B cell (primary cell): ENCODE measurements around the gene MPP2. TPM values are rescaled to one million over a fixed set of nuclear protein-coding genes. Genes with fewer than 3 reads are reported as not detected.

ENCODE experiments used
- ATAC-seq: fragments of 200-7000 bp; cut with Tn5 transposase; one replicate; pipeline ENCODE4 v1.10.0; 2021; ENCODE audit warnings: low read depth, mild to moderate bottlenecking, moderate number of reproducible peaks, moderate library complexity
- CTCF ChIA-PET: fragments of 350-600 bp; sonication (Branson Sonifier 250); formaldehyde crosslinking; loops from one replicate; lab custom pipeline; 2021; ENCODE audit warnings: antibody characterized with exemption, inconsistent platforms; lab: Charles Lee
- POLR2A ChIA-PET: fragments of 350-600 bp; sonication (Branson Sonifier 250); formaldehyde crosslinking; loops from one replicate; lab custom pipeline; 2021; ENCODE audit warnings: antibody characterized with exemption; lab: Charles Lee
- DNase-seq: peaks from one replicate; pipeline ENCODE4 v3.0.0; 2013
- H2AFZ ChIP-seq: 2 replicates; pipeline ENCODE4 v1.6.1; 2012; ENCODE audit warnings: mild to moderate bottlenecking, low read depth, low read length; ENCODE audit not compliant: insufficient read depth, poor library complexity, severe bottlenecking
- H3K27ac ChIP-seq, 2 donors: 1 replicate in 1 of 2; 2 replicates in 1 of 2; pipeline ENCODE4 v1.5.1; 2012 to 2013; ENCODE audit warnings: low read length in 2 of 2, mild to moderate bottlenecking in 2 of 2, moderate library complexity in 1 of 2
- H3K27me3 ChIP-seq, 4 experiments: fragments of 200-600 bp in 1 of 4; sonication (generic) in 1 of 4; replicated peaks in 1 of 4; 1 replicate in 2 of 4; 2 replicates in 2 of 4; pipeline versions ENCODE4 v1.6.1 to v1.7.0; 2013 to 2016; ENCODE audit warnings: low read length in 3 of 4, mild to moderate bottlenecking in 2 of 4, mixed read lengths in 1 of 4, moderate library complexity in 1 of 4; ENCODE audit not compliant: insufficient read depth in 4 of 4, control insufficient read depth in 3 of 4; ENCODE audit errors: control extremely low read depth in 1 of 4
- H3K36me3 ChIP-seq, 2 experiments: replicated peaks in 1 of 2; 1 replicate in 1 of 2; 2 replicates in 1 of 2; pipeline versions ENCODE4 v1.6.1 to v1.7.1; 2013; ENCODE audit warnings: low read length in 1 of 2; ENCODE audit not compliant: insufficient read depth in 2 of 2, control insufficient read depth in 1 of 2; ENCODE audit errors: control extremely low read depth in 1 of 2, extremely low read depth in 1 of 2
- H3K4me1 ChIP-seq, 2 donors: fragments of 200-600 bp in 1 of 2; sonication (generic) in 1 of 2; 1 replicate in 1 of 2; 2 replicates in 1 of 2; pipeline versions ENCODE4 v1.5.1 to v1.6.1; 2013 to 2017; ENCODE audit warnings: low read length in 2 of 2; ENCODE audit not compliant: control insufficient read depth in 2 of 2, insufficient read depth in 2 of 2
- H3K4me2 ChIP-seq: replicated peaks from 2 replicates; pipeline ENCODE3; 2012; ENCODE audit warnings: mild to moderate bottlenecking, low read depth, low read length; ENCODE audit not compliant: poor library complexity, severe bottlenecking
- H3K4me3 ChIP-seq, 5 experiments: fragments of 200-600 bp in 1 of 5; sonication (generic) in 1 of 5; 1 replicate in 3 of 5; 2 replicates in 2 of 5; pipeline versions ENCODE4 v1.5.1 to v1.7.0; 2011 to 2016; ENCODE audit warnings: low read length in 4 of 5, mild to moderate bottlenecking in 4 of 5, low read depth in 2 of 5, control low read depth in 1 of 5, moderate library complexity in 1 of 5; ENCODE audit not compliant: insufficient read depth in 1 of 5; ENCODE audit errors: control extremely low read depth in 1 of 5, extremely low read depth in 1 of 5
- H3K79me2 ChIP-seq: fragments of 200-600 bp; sonication (generic); one replicate; pipeline ENCODE4 v1.6.0; 2016; ENCODE audit warnings: low read length; ENCODE audit not compliant: control insufficient read depth, insufficient read depth
- H3K9ac ChIP-seq: fragments of 200-600 bp; sonication (generic); 2 replicates; pipeline ENCODE4 v1.6.1; 2017; ENCODE audit warnings: mild to moderate bottlenecking, low read length, moderate library complexity
- H3K9me3 ChIP-seq, 3 donors: one replicate each; pipeline versions ENCODE4 v1.6.1 to v1.7.1; 2013; ENCODE audit warnings: low read length in 2 of 3; ENCODE audit not compliant: control insufficient read depth in 2 of 3, insufficient read depth in 1 of 3; ENCODE audit errors: control extremely low read depth in 1 of 3
- H4K20me1 ChIP-seq: 2 replicates; pipeline ENCODE4 v1.6.0; 2012; ENCODE audit warnings: mild to moderate bottlenecking, low read length; ENCODE audit not compliant: insufficient read depth, control insufficient read depth, poor library complexity, severe bottlenecking
- H3K27ac Mint-ChIP-seq: one replicate; pipeline ENCODE4 v1.8.0; 2021; ENCODE audit warnings: mixed read lengths
- H3K27me3 Mint-ChIP-seq: one replicate; pipeline ENCODE4 v1.8.0; 2021; ENCODE audit warnings: mixed read lengths
- H3K4me1 Mint-ChIP-seq: one replicate; pipeline ENCODE4 v1.8.0; 2021; ENCODE audit warnings: mixed read lengths
- H3K4me3 Mint-ChIP-seq: one replicate; pipeline ENCODE4 v1.8.0; 2021; ENCODE audit warnings: mixed read lengths
- H3K9me3 Mint-ChIP-seq: one replicate; pipeline ENCODE4 v1.8.0; 2022; ENCODE audit warnings: mixed read lengths; ENCODE audit not compliant: insufficient read depth
- EZH2 ChIP-seq: IDR thresholded peaks from 2 replicates; pipeline ENCODE4 v1.6.1; 2012; ENCODE audit warnings: borderline replicate concordance, low read depth, mild to moderate bottlenecking, moderate library complexity, low read length; ENCODE audit not compliant: insufficient read depth, poor library complexity, severe bottlenecking
- WGBS: methylation state at CpG from one replicate; pipeline ENCODE4 v1.1.5; 2013; ENCODE audit warnings: missing lambda C conversion rate; ENCODE audit not compliant: insufficient coverage; 5-methylcytosine and 5-hydroxymethylcytosine counted together
- intact Hi-C: fragments of 100-400 bp; cut with micrococcal nuclease; formaldehyde crosslinking; loops from one replicate; pipeline ENCODE4 v1.10.0; 2022
- polyA plus RNA-seq: library from polyadenylated mRNA; depleted of rRNA; stranded (reverse); fragments of >200 nt; gene quantifications from 2 replicates; pipeline ENCODE4 v1.2.3, GENCODE V29; 2012
- total RNA-seq, 2 donors: library from RNA; stranded (reverse); fragments of 120-200 nt in 1 of 2; gene quantifications; 1 replicate in 1 of 2; 2 replicates in 1 of 2; pipeline versions ENCODE4 v1.2.3 to v1.2.4, GENCODE V29; 2013 to 2022
- TF ChIP-seq, protein P1 (sequence below): fragments of 200-600 bp; IDR thresholded peaks from one replicate; pipeline ENCODE4 v1.8.0; 2022; ENCODE audit warnings: antibody characterized with exemption, mild to moderate bottlenecking

MPP2 gene
- total and polyA plus RNA-seq, 2 donors (not counting 1 experiment from before 2014, with no cell fraction given): 0.15 TPM; not detected in 1

DNA sequence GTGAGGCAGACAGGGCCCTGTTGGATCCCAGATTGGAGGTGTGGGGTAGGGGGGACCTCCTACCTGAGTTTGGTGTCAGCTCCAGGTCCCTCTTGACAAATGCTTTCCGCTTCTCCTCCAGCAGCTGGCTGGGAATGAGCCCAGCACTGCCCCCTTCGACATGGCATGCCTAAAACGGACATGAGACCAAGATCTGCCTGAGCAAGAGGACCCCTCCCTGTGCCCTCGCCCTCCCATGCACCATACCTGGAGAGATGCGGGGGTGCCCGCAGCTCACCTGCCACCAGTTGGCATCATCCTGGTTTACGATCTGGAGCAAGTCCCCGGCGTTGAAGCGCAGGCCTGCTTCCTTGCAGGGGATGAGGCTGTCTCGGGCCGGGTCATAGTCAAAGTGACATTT lies 26.2 kb downstream of the MPP2 start:
- no peak overlapping the region for H2AFZ ChIP-seq
- H3K27me3 ChIP-seq: peaks cover 0 to 22% (median 3%) of the 10 kb centered on the region in 4 experiments
- WGBS: 97% methylated on average over 12 of the region's 12 CpGs
- no peak overlapping the region for H3K4me2 ChIP-seq
- Mint-ChIP-seq H3K27me3 (peaks cover 23% of the 10 kb centered on the region), H3K9me3 (no peaks in the 10 kb centered on the region), H3K4me1 (no peaks in the 10 kb centered on the region), H3K4me3 (no peak overlapping the region), H3K27ac (no peak overlapping the region)
- H3K4me1 ChIP-seq: peaks cover 0 to 3% of the 10 kb centered on the region in 2 donors
- ChIA-PET CTCF (interaction anchor here (1.3 to 2.7 kb wide), 3 partner anchors 27 to 60 kb away, joined by 3 to 6 read pairs (median 4); partner anchors contain the start of gene PPY), POLR2A (no interaction called here)
- DNase-seq (no peak), ATAC-seq (no peak)
- H3K36me3 ChIP-seq: no peaks in the 10 kb centered on the region
- TF ChIP-seq, protein P1, sequence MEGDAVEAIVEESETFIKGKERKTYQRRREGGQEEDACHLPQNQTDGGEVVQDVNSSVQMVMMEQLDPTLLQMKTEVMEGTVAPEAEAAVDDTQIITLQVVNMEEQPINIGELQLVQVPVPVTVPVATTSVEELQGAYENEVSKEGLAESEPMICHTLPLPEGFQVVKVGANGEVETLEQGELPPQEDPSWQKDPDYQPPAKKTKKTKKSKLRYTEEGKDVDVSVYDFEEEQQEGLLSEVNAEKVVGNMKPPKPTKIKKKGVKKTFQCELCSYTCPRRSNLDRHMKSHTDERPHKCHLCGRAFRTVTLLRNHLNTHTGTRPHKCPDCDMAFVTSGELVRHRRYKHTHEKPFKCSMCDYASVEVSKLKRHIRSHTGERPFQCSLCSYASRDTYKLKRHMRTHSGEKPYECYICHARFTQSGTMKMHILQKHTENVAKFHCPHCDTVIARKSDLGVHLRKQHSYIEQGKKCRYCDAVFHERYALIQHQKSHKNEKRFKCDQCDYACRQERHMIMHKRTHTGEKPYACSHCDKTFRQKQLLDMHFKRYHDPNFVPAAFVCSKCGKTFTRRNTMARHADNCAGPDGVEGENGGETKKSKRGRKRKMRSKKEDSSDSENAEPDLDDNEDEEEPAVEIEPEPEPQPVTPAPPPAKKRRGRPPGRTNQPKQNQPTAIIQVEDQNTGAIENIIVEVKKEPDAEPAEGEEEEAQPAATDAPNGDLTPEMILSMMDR: no peak
- no peak for TF ChIP-seq EZH2
- no peak overlapping the region for H3K9ac ChIP-seq
- intact Hi-C loops: no loop called here
- no peak overlapping the region for H3K27ac ChIP-seq
- H3K4me3 ChIP-seq: no peak overlapping the region
- H3K79me2 ChIP-seq: no peaks in the 10 kb centered on the region
- peaks cover 0 to 5% (median 0%) of the 10 kb centered on the region in 3 donors for H3K9me3 ChIP-seq
- H4K20me1 ChIP-seq: no peaks in the 10 kb centered on the region

DNA sequence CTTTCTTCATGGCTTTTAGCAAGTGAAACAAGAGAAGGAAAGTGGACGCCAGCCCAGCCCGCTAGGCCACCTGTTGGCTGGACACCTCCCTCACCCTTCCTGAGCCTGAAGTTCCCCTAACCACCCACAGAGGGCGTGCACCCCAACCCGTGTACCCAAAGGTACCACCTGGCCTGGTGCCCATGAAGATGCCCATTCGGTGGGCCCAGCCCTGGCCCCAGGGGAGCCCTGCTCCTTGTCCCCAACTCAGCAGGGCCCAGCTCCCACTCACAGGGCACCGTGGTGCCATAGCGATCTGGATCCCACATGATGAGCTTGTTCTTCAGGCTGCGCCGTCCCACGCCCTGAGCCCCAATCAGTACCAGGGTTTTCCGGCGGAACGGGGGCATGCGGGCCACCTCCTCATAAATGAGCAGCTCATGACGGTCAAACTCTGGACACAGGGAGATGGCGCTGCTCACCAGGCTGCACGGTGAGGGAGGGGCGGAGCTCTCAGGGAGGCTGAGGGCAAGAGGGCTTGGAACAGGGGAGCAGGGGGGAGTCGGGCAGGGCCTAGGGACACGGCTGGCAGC lies 26.8 kb downstream of the MPP2 start:
- Histone ChIP-seq H3K4me3 (no peak overlapping the region), H3K79me2 (no peaks in the 10 kb centered on the region), H3K9me3 (peaks cover 0 to 5% (median 0%) of the 10 kb centered on the region in 3 donors), H3K9ac (no peak overlapping the region), H4K20me1 (no peaks in the 10 kb centered on the region), H3K36me3 (no peaks in the 10 kb centered on the region), H2AFZ (no peak overlapping the region), H3K27ac (no peak overlapping the region), H3K4me2 (no peak overlapping the region), H3K4me1 (peaks cover 0 to 3% of the 10 kb centered on the region in 2 donors), H3K27me3 (peaks cover 0 to 22% (median 3%) of the 10 kb centered on the region in 4 experiments)
- CTCF ChIA-PET: interaction anchor here (1.3 to 2.7 kb wide), 2 partner anchors 28 to 61 kb away, joined by 4 to 6 read pairs; partner anchors contain the start of gene PPY
- DNase-seq: peak; percentile 50
- H3K27ac Mint-ChIP-seq: no peak overlapping the region
- no peak overlapping the region for H3K4me3 Mint-ChIP-seq
- intact Hi-C loops: no loop called here
- H3K9me3 Mint-ChIP-seq: no peaks in the 10 kb centered on the region
- peaks cover 26% of the 10 kb centered on the region for H3K27me3 Mint-ChIP-seq
- H3K4me1 Mint-ChIP-seq: no peaks in the 10 kb centered on the region
- POLR2A ChIA-PET: no interaction called here
- 83% methylated on average over 20 of the region's 20 CpGs for WGBS
- TF ChIP-seq, protein P1: peak; percentile 77
- no peak for TF ChIP-seq EZH2
- peak; percentile 34 for ATAC-seq
